Measurements from ENCODE around the gene TM2D3. TPM values are rescaled to one million over a fixed set of nuclear protein-coding genes. Genes with fewer than 3 reads are reported as not detected.

TM2D3 gene
- total RNA-seq (ENCODE audit: low replicate concordance): 33.6 and 61.2 TPM in 2 replicates

GRCh38 chr15:101652098-101652785, at the start of gene TM2D3:
TM2D3 (minus strand) TSS chr15:101652381; CDS start chr15:101652361, 20 bp downstream.

Other genes with a start within 250 kb of the TM2D3 start
- gene PCSK6, start 162.7 kb downstream of the TM2D3 start, total RNA-seq (ENCODE audit: low replicate concordance): 3.4 and 11.7 TPM in 2 replicates
- 8.5 and 9.9 TPM in 2 replicates for gene TARS3, start 72.1 kb upstream of the TM2D3 start, total RNA-seq (ENCODE audit: low replicate concordance)
- not detected in 2 replicates for gene OR4F6, start 151.1 kb upstream of the TM2D3 start, total RNA-seq (ENCODE audit: low replicate concordance)
- not detected in 2 replicates for gene OR4F15, start 159.8 kb upstream of the TM2D3 start, total RNA-seq (ENCODE audit: low replicate concordance)

All from smooth muscle cell of the coronary artery (primary cell).